PC-9 (cell line): ENCODE results near the gene RUNX1.

ENCODE experiments used
- CTCF ChIP-seq: fragments of 200-600 bp; sonication (generic); conservative IDR thresholded peaks from 2 replicates; pipeline ENCODE4 v1.6.1; 2017; ENCODE audit warnings: mixed run types, antibody characterized with exemption, mild to moderate bottlenecking, moderate library complexity
- EZH2 ChIP-seq: fragments of 200-600 bp; sonication (generic); IDR thresholded peaks from 2 replicates; pipeline ENCODE4 v1.8.0; 2017; ENCODE audit warnings: antibody characterized with exemption, low read depth

GRCh38 chr21:34805157-34805556 lies 243.9 kb downstream of the RUNX1 start:
- TF ChIP-seq CTCF (no peak), EZH2 (no peak)
